HuH-7.5 (cell line): ENCODE measurements around the gene TMLHE.
"Not testable (repeated sequence)": the region's sequence is repeated elsewhere in the genome, so short reads cannot be mapped to it uniquely, and the experiment has no call there.

Experiments
- DNase-seq: peaks from one replicate; pipeline ENCODE4 v3.0.0; 2011; ENCODE audit warnings: low spot score

The TMLHE gene

GRCh38 chrX:155612312-155613224 is at the start of gene TMLHE, which contains the start of gene SPRY3:
Gene TMLHE (minus strand): TSS chrX:155612952. CDS start chrX:155545276, 67,676 bp downstream.
Gene SPRY3 (plus strand): TSS chrX:155612586.
- peak; percentile 31 for DNase-seq

- no peak for DNase-seq
Measured at GRCh38 chrX:155662282-155662681, 49.5 kb upstream of the TMLHE start.

- no peak for DNase-seq
Measured at GRCh38 chrX:155645180-155645579, 32.4 kb upstream of the TMLHE start.

- no peak for DNase-seq
Measured at GRCh38 chrX:155643240-155643639, 30.5 kb upstream of the TMLHE start.

- not testable (repeated sequence) for DNase-seq
Measured at GRCh38 chrX:155641371-155641770, 28.6 kb upstream of the TMLHE start.

GRCh38 chrX:155637714-155638113 is 25.0 kb upstream of the TMLHE start:
- DNase-seq: no peak

GRCh38 chrX:155635019-155635418 is 22.3 kb upstream of the TMLHE start:
- DNase-seq: not testable (repeated sequence)

- no peak for DNase-seq
Measured at GRCh38 chrX:155632431-155633100, 19.8 kb upstream of the TMLHE start.

GRCh38 chrX:155620110-155620509 is 7.4 kb upstream of the TMLHE start:
- DNase-seq: not testable (repeated sequence)

GRCh38 chrX:155615938-155616337 is 3.2 kb upstream of the TMLHE start:
- DNase-seq: no peak

- DNase-seq: no peak
Measured at GRCh38 chrX:155613927-155614559, 1.3 kb upstream of the TMLHE start.

- no peak for DNase-seq
Measured at GRCh38 chrX:155611302-155611701, 1.4 kb downstream of the TMLHE start.

- DNase-seq: no peak
Measured at GRCh38 chrX:155592981-155593380, 19.8 kb downstream of the TMLHE start.

GRCh38 chrX:155592331-155592730 is 20.4 kb downstream of the TMLHE start:
- DNase-seq: no peak

- no peak for DNase-seq
Measured at GRCh38 chrX:155577682-155578081, 35.1 kb downstream of the TMLHE start.

- DNase-seq: no peak
Measured at GRCh38 chrX:155563099-155563498, 49.7 kb downstream of the TMLHE start.

- no peak for DNase-seq
Measured at GRCh38 chrX:155544881-155545280, 67.9 kb downstream of the TMLHE start.

- DNase-seq: no peak
Measured at GRCh38 chrX:155535866-155536265, 76.9 kb downstream of the TMLHE start.

- no peak for DNase-seq
Measured at GRCh38 chrX:155534800-155535199, 78.0 kb downstream of the TMLHE start.

- DNase-seq: not testable (repeated sequence)
Measured at GRCh38 chrX:155527023-155527422, 85.7 kb downstream of the TMLHE start.

GRCh38 chrX:155514225-155514624 is 98.5 kb downstream of the TMLHE start:
- no peak for DNase-seq

- DNase-seq: no peak
Measured at GRCh38 chrX:155505296-155505695, 107.5 kb downstream of the TMLHE start.

- DNase-seq: not testable (repeated sequence)
Measured at GRCh38 chrX:155495134-155495533, 117.6 kb downstream of the TMLHE start.
